Smooth muscle cell (in vitro differentiated cells): ENCODE measurements around the gene RGR. TPM values are rescaled to one million over a fixed set of nuclear protein-coding genes. Genes with fewer than 3 reads are reported as not detected.

Experiments
- DNase-seq: peaks from one replicate; lab custom pipeline; 2025; ENCODE audit not compliant: unreplicated experiment; lab: John Stamatoyannopoulos, UW
- H2AFZ ChIP-seq: fragments of 200-600 bp; sonication (generic); 2 replicates; pipeline ENCODE4 v1.6.0; 2016; ENCODE audit warnings: antibody characterized with exemption, low read depth, mild to moderate bottlenecking
- H3F3A ChIP-seq: fragments of 200-600 bp; sonication (generic); 2 replicates; pipeline ENCODE4 v1.6.0; 2017; ENCODE audit warnings: antibody characterized with exemption, low read depth
- H3K27ac ChIP-seq: fragments of 200-600 bp; sonication (generic); 2 replicates; pipeline ENCODE4 v1.5.1; 2016; ENCODE audit warnings: low read depth, mild to moderate bottlenecking
- H3K27me3 ChIP-seq: fragments of 200-600 bp; sonication (generic); 2 replicates; pipeline ENCODE4 v1.6.1; 2016; ENCODE audit warnings: low read depth, mild to moderate bottlenecking
- H3K36me3 ChIP-seq: fragments of 200-600 bp; sonication (generic); 2 replicates; pipeline ENCODE4 v1.5.1; 2016; ENCODE audit warnings: low read depth
- H3K4me1 ChIP-seq: fragments of 200-600 bp; sonication (generic); 2 replicates; pipeline ENCODE4 v1.5.1; 2016; ENCODE audit warnings: low read depth
- H3K4me2 ChIP-seq: fragments of 200-600 bp; sonication (generic); 2 replicates; pipeline ENCODE4 v1.6.0; 2016; ENCODE audit warnings: mild to moderate bottlenecking
- H3K4me3 ChIP-seq: fragments of 200-600 bp; sonication (generic); 2 replicates; pipeline ENCODE4 v1.5.1; 2016; ENCODE audit warnings: mild to moderate bottlenecking
- H3K79me2 ChIP-seq: fragments of 200-600 bp; sonication (generic); 2 replicates; pipeline ENCODE4 v1.6.0; 2016; ENCODE audit warnings: low read depth, mild to moderate bottlenecking
- H3K9ac ChIP-seq: fragments of 200-600 bp; sonication (generic); 2 replicates; pipeline ENCODE4 v1.6.0; 2016; ENCODE audit warnings: low read depth
- H3K9me3 ChIP-seq: fragments of 200-600 bp; sonication (generic); replicated peaks from 2 replicates; pipeline ENCODE4 v1.5.1; 2016; ENCODE audit warnings: low read depth
- H4K20me1 ChIP-seq: fragments of 200-600 bp; sonication (generic); 2 replicates; pipeline ENCODE4 v1.6.0; 2016; ENCODE audit warnings: low read depth
- WGBS: methylation state at CpG from one replicate; pipeline ENCODE4 v1.1.7; 2016; ENCODE audit warnings: low lambda C conversion rate; 5-methylcytosine and 5-hydroxymethylcytosine counted together
- polyA plus RNA-seq: library from polyadenylated mRNA; unstranded; fragments of >200 nt; fragmentation: Nextera tagmentation; extraction: Ambion mirVana; gene quantifications from 2 replicates; pipeline ENCODE4 v1.2.1, GENCODE V29; 2016
- total RNA-seq: library from RNA; depleted of rRNA; stranded (reverse); fragments of >200 nt; gene quantifications from 2 replicates; pipeline ENCODE4 v1.2.3, GENCODE V29; 2014
- TF ChIP-seq, protein P1 (sequence below): fragments of 200-600 bp; sonication (generic); IDR thresholded peaks from 2 replicates; pipeline ENCODE4 v1.5.1; 2017; ENCODE audit warnings: borderline replicate concordance, mild to moderate bottlenecking, antibody characterized with exemption; ENCODE audit not compliant: insufficient read depth, poor library complexity, severe bottlenecking

Gene RGR
- total and polyA plus RNA-seq, 2 experiments from 2014 or later = not detected

DNA sequence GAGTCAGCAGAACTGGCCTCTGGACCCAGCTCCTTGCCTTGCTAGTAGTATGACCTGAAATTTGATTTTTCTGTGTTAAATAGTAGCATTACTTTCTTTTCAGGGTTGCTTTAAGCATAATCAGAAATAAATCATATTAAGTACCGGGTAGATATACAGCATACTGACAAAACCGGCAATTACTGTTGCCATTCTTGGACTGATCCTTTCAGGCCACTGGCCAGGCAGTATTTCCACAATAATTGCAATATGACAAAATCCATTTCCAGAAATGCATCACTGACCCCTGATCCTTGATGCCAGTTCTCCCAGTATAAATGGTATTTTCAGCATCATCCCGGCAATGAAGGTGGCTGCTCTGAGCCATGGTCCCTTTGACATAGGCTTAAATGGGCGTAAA, 10.4 kb upstream of the RGR start:
- no peaks in the 10 kb centered on the region for H3K79me2 ChIP-seq
- no peaks in the 10 kb centered on the region for H4K20me1 ChIP-seq
- H2AFZ ChIP-seq = no peak overlapping the region
- H3K4me1 ChIP-seq = no peaks in the 10 kb centered on the region
- H3K4me3 ChIP-seq = no peak overlapping the region
- H3K27ac ChIP-seq = no peak overlapping the region
- H3K9me3 ChIP-seq = no peaks in the 10 kb centered on the region
- H3K9ac ChIP-seq = no peak overlapping the region
- H3K27me3 ChIP-seq = peaks cover 18% of the 10 kb centered on the region
- no peak for DNase-seq
- H3K36me3 ChIP-seq = no peaks in the 10 kb centered on the region
- WGBS = 81% methylated on average over 4 of the region's 4 CpGs
- H3K4me2 ChIP-seq = no peak overlapping the region
- TF ChIP-seq, protein P1, sequence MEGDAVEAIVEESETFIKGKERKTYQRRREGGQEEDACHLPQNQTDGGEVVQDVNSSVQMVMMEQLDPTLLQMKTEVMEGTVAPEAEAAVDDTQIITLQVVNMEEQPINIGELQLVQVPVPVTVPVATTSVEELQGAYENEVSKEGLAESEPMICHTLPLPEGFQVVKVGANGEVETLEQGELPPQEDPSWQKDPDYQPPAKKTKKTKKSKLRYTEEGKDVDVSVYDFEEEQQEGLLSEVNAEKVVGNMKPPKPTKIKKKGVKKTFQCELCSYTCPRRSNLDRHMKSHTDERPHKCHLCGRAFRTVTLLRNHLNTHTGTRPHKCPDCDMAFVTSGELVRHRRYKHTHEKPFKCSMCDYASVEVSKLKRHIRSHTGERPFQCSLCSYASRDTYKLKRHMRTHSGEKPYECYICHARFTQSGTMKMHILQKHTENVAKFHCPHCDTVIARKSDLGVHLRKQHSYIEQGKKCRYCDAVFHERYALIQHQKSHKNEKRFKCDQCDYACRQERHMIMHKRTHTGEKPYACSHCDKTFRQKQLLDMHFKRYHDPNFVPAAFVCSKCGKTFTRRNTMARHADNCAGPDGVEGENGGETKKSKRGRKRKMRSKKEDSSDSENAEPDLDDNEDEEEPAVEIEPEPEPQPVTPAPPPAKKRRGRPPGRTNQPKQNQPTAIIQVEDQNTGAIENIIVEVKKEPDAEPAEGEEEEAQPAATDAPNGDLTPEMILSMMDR = no peak
- no peaks in the 10 kb centered on the region for H3F3A ChIP-seq

DNA sequence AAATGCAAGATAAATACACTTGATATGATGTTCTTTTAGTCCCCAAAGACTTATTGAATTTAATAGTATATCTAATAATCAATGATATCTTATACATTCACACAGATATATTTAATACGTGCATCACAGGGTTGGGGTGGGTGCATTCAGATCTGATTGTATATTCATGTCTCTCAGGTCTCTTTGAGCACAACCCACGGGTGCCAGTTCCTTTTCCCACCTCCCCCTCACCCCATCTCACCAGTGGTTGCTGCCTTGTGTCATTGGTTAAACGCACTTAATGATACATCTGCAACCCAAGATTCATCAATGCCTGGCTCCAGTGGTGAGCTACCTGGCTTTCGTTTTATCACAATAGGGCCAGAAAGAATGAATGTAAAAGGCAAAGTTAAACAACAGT, 9.8 kb upstream of the RGR start:
- H3K9me3 ChIP-seq = no peaks in the 10 kb centered on the region
- H3K27ac ChIP-seq = no peak overlapping the region
- TF ChIP-seq, protein P1 = no peak
- no peaks in the 10 kb centered on the region for H3K4me1 ChIP-seq
- H3K79me2 ChIP-seq = no peaks in the 10 kb centered on the region
- H3K36me3 ChIP-seq = no peaks in the 10 kb centered on the region
- WGBS = 81% methylated on average over 4 of the region's 4 CpGs
- H3K4me3 ChIP-seq = no peak overlapping the region
- DNase-seq = no peak
- H4K20me1 ChIP-seq = no peaks in the 10 kb centered on the region
- H3K9ac ChIP-seq = no peak overlapping the region
- no peaks in the 10 kb centered on the region for H3F3A ChIP-seq
- H3K27me3 ChIP-seq = peaks cover 17% of the 10 kb centered on the region
- no peak overlapping the region for H3K4me2 ChIP-seq
- no peak overlapping the region for H2AFZ ChIP-seq

DNA sequence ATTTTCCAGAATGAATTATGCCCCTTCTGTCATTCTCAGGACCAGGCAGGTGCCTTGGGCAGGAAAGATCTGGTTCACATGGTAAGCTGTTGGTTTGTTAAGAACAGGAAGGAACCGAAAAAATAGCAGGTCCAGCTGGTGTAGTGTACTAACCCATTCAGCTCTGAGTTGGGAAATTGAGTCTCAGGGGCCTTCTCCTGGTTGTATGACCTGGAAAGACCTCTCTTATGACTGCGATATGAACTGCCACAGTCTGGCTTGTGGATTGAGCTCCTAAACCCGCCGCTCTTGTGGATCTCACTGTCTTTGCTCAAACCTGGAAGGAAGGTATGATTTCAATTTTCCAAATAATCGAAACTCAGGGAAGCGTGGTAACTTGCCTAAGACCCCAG, 8.1 kb upstream of the RGR start:
- H3K27me3 ChIP-seq = peaks cover 8% of the 10 kb centered on the region

More for the DNA sequence above, 8.1 kb upstream of the RGR start:
- Histone ChIP-seq H3K4me2 (no peak overlapping the region), H4K20me1 (no peaks in the 10 kb centered on the region), H3K36me3 (no peaks in the 10 kb centered on the region), H3K9ac (no peak overlapping the region), H3F3A (no peaks in the 10 kb centered on the region), H3K9me3 (no peaks in the 10 kb centered on the region), H3K4me3 (no peak overlapping the region), H2AFZ (no peak overlapping the region), H3K79me2 (no peaks in the 10 kb centered on the region), H3K27ac (no peak overlapping the region), H3K4me1 (no peaks in the 10 kb centered on the region)
- WGBS = 83% methylated on average over 6 of the region's 6 CpGs
- TF ChIP-seq, protein P1 = no peak
- no peak for DNase-seq
